GM23338 (cell line): ENCODE data around the gene ACVR1C. TPM values are rescaled to one million over a fixed set of nuclear protein-coding genes. Genes with fewer than 3 reads are reported as not detected.

Experiments used
- ATAC-seq: fragments of 200-7000 bp; cut with Tn5 transposase; 3 replicates; pipeline ENCODE4 v1.9.1; 2020
- DNase-seq: peaks from one replicate; pipeline ENCODE4 v3.0.0-alpha.2; 2015; ENCODE audit warnings: low spot score
- H2AFZ ChIP-seq: fragments of 200-600 bp; sonication (generic); 2 replicates; pipeline ENCODE4 v1.8.0; 2016; ENCODE audit warnings: antibody characterized with exemption, mild to moderate bottlenecking, moderate library complexity
- H3F3A ChIP-seq: fragments of 200-600 bp; sonication (generic); replicated peaks from 2 replicates; pipeline ENCODE4 v1.8.0; 2017; ENCODE audit warnings: antibody characterized with exemption, mixed run types, low read depth
- H3K27ac ChIP-seq: fragments of 200-600 bp; sonication (generic); 2 replicates; pipeline ENCODE4 v1.6.1; 2016; ENCODE audit warnings: low read depth
- H3K27me3 ChIP-seq: fragments of 200-600 bp; sonication (generic); 2 replicates; pipeline ENCODE4 v1.8.0; 2016; ENCODE audit warnings: mild to moderate bottlenecking, mixed run types, moderate library complexity; ENCODE audit not compliant: insufficient read depth
- H3K36me3 ChIP-seq: fragments of 200-600 bp; sonication (generic); 2 replicates; pipeline ENCODE4 v1.8.0; 2016; ENCODE audit warnings: mild to moderate bottlenecking; ENCODE audit not compliant: insufficient read depth
- H3K4me1 ChIP-seq: fragments of 200-600 bp; sonication (generic); 2 replicates; pipeline ENCODE4 v1.8.0; 2016; ENCODE audit warnings: mild to moderate bottlenecking, moderate library complexity; ENCODE audit not compliant: insufficient read depth
- H3K4me2 ChIP-seq: fragments of 200-600 bp; sonication (generic); 2 replicates; pipeline ENCODE4 v1.7.1; 2017; ENCODE audit warnings: mixed run types
- H3K4me3 ChIP-seq: fragments of 200-600 bp; sonication (generic); 2 replicates; pipeline ENCODE4 v1.6.1; 2016; ENCODE audit warnings: mixed run types
- H3K79me2 ChIP-seq: fragments of 200-600 bp; sonication (generic); replicated peaks from 2 replicates; pipeline ENCODE4 v1.8.0; 2017; ENCODE audit warnings: mild to moderate bottlenecking; ENCODE audit not compliant: insufficient read depth
- H3K9me2 ChIP-seq: fragments of 200-600 bp; sonication (generic); 2 replicates; pipeline ENCODE4 v1.8.0; 2017; ENCODE audit not compliant: insufficient read depth
- H4K20me1 ChIP-seq: fragments of 200-600 bp; sonication (generic); replicated peaks from 2 replicates; pipeline ENCODE4 v1.8.0; 2017; ENCODE audit warnings: mild to moderate bottlenecking; ENCODE audit not compliant: insufficient read depth
- H3K27ac Mint-ChIP-seq: 2 replicates; pipeline ENCODE4 v1.8.0; 2020; ENCODE audit warnings: inconsistent platforms, mild to moderate bottlenecking, moderate library complexity, mixed read lengths
- H3K27me3 Mint-ChIP-seq: 3 replicates; pipeline ENCODE4 v1.8.0; 2022; ENCODE audit warnings: low read depth, mild to moderate bottlenecking, moderate library complexity, mixed read lengths, inconsistent platforms; ENCODE audit not compliant: insufficient read depth, poor library complexity
- H3K36me3 Mint-ChIP-seq: 3 replicates; pipeline ENCODE4 v1.8.0; 2021; ENCODE audit warnings: low read depth, mild to moderate bottlenecking, inconsistent platforms, moderate library complexity, mixed read lengths
- H3K4me1 Mint-ChIP-seq: 3 replicates; pipeline ENCODE4 v1.8.0; 2020; ENCODE audit warnings: mild to moderate bottlenecking, inconsistent platforms, mixed read lengths
- H3K4me3 Mint-ChIP-seq: 3 replicates; pipeline ENCODE4 v1.8.0; 2021; ENCODE audit warnings: moderate library complexity, mild to moderate bottlenecking, inconsistent platforms, mixed read lengths
- H3K9me3 Mint-ChIP-seq: 3 replicates; pipeline ENCODE4 v1.8.0; 2020; ENCODE audit warnings: moderate library complexity, mild to moderate bottlenecking, inconsistent platforms, mixed read lengths
- CREB1 ChIP-seq: fragments of 250-450 bp; sonication (Bioruptor Pico); IDR thresholded peaks from 2 replicates; pipeline ENCODE4 v1.5.0; 2020; ENCODE audit warnings: low read depth, mild to moderate bottlenecking, moderate library complexity
- CTCF ChIP-seq, 2 experiments: fragments of 200-600 bp in 1 of 2; sonication (generic) in 1 of 2; conservative IDR thresholded peaks; 2 replicates each; pipeline versions ENCODE4 v1.5.1 to v1.6.1; 2016 to 2017; ENCODE audit warnings: antibody characterized with exemption in 2 of 2, low read depth in 2 of 2, mild to moderate bottlenecking in 2 of 2, moderate library complexity in 1 of 2
- ETS1 ChIP-seq: IDR thresholded peaks from 2 replicates; pipeline ENCODE4 v1.6.1; 2016; ENCODE audit warnings: antibody characterized with exemption
- EZH2 ChIP-seq: fragments of 200-600 bp; sonication (generic); IDR thresholded peaks from one replicate; pipeline ENCODE4 v1.8.0; 2017; ENCODE audit warnings: antibody characterized with exemption, mild to moderate bottlenecking, low read depth; ENCODE audit not compliant: unreplicated experiment
- EZH2phosphoT487 ChIP-seq: fragments of 200-600 bp; sonication (generic); IDR thresholded peaks from one replicate; pipeline ENCODE4 v1.8.1; 2018; ENCODE audit warnings: antibody characterized with exemption; ENCODE audit not compliant: unreplicated experiment
- JUNB ChIP-seq: IDR thresholded peaks from one replicate; pipeline ENCODE4 v1.6.1; 2016; ENCODE audit warnings: antibody characterized with exemption; ENCODE audit not compliant: unreplicated experiment
- NANOG ChIP-seq: IDR thresholded peaks from 2 replicates; pipeline ENCODE4 v1.6.1; 2016; ENCODE audit warnings: antibody characterized with exemption, borderline replicate concordance
- POLR2AphosphoS5 ChIP-seq: IDR thresholded peaks from 2 replicates; pipeline ENCODE4 v1.6.1; 2016; ENCODE audit warnings: antibody characterized with exemption, low read depth
- REST ChIP-seq: IDR thresholded peaks from one replicate; pipeline ENCODE4 v1.6.1; 2018; ENCODE audit warnings: antibody characterized with exemption; ENCODE audit not compliant: unreplicated experiment
- STAT1 ChIP-seq: IDR thresholded peaks from one replicate; pipeline ENCODE4 v1.6.1; 2016; ENCODE audit warnings: antibody characterized with exemption; ENCODE audit not compliant: unreplicated experiment
- ZNF114 ChIP-seq: fragments of 250-450 bp; sonication (Bioruptor Pico); IDR thresholded peaks from 2 replicates; pipeline ENCODE4 v1.5.0; 2020; ENCODE audit warnings: mild to moderate bottlenecking, moderate library complexity
- ZNF331 ChIP-seq: fragments of 250-450 bp; sonication (Bioruptor Pico); IDR thresholded peaks from 2 replicates; pipeline ENCODE4 v1.5.0; 2020; ENCODE audit warnings: low read depth, mild to moderate bottlenecking, moderate library complexity
- ZNF462 ChIP-seq: fragments of 250-450 bp; sonication (Bioruptor Pico); IDR thresholded peaks from 2 replicates; pipeline ENCODE4 v1.5.0; 2020; ENCODE audit warnings: mild to moderate bottlenecking, moderate library complexity
- polyA plus RNA-seq: library from polyadenylated mRNA; unstranded; fragments of >200 nt; fragmentation: Nextera tagmentation; extraction: Ambion mirVana; gene quantifications from 2 replicates; pipeline ENCODE4 v1.2.1, GENCODE V29; 2016
- total RNA-seq: library from RNA; depleted of rRNA; stranded (reverse); fragments of >200 nt; shearing (Covaris generic); gene quantifications from 2 replicates; pipeline ENCODE4 v1.2.3, GENCODE V29; 2014

ACVR1C gene
- total and polyA plus RNA-seq, 2 experiments from 2014 or later, result 0.61 to 0.94 TPM

- DNase-seq (no peak), ATAC-seq (no peak)
- Histone ChIP-seq H3K4me1 (peaks cover 6% of the 10 kb centered on the region; the same call in 1 of the 2 replicates), H3K4me3 (no peak overlapping the region), H3K27ac (no peak overlapping the region), H3K79me2 (no peaks in the 10 kb centered on the region), H2AFZ (no peak overlapping the region), H3K27me3 (no peaks in the 10 kb centered on the region), H4K20me1 (no peaks in the 10 kb centered on the region), H3F3A (no peaks in the 10 kb centered on the region), H3K4me2 (no peak overlapping the region), H3K36me3 (no peaks in the 10 kb centered on the region), H3K9me2 (no peaks in the 10 kb centered on the region)
- Mint-ChIP-seq H3K4me3 (no peak overlapping the region), H3K9me3 (no peaks in the 10 kb centered on the region), H3K27ac (no peak overlapping the region), H3K36me3 (no peaks in the 10 kb centered on the region), H3K27me3 (no peaks in the 10 kb centered on the region), H3K4me1 (peaks cover 12% of the 10 kb centered on the region)
- TF ChIP-seq REST (no peak), EZH2 (no peak), CREB1 (CRISPR knock-in tag) (no peak), POLR2AphosphoS5 (no peak), EZH2phosphoT487 (no peak), STAT1 (no peak), JUNB (no peak), ZNF114 (CRISPR knock-in tag) (no peak), NANOG (no peak), ETS1 (no peak), ZNF331 (CRISPR knock-in tag) (no peak), ZNF462 (no peak), CTCF (conservative IDR thresholded peaks at IDR 0.05; ENCODE audit: low read depth in 2 of 2) (no peak)
Observed at GRCh38 chr2:157661776-157662175, 33.1 kb upstream of the ACVR1C start.
